ENCODE results near the gene DDX21. TPM values are rescaled to one million over a fixed set of nuclear protein-coding genes. Genes with fewer than 3 reads are reported as not detected.

Gene DDX21
- total RNA-seq, 2 experiments from 2014 or later, result 120 to 121 TPM

- Mint-ChIP-seq H3K27ac (no peak overlapping the region), H3K9me3 (no peaks in the 10 kb centered on the region), H3K36me3 (ENCODE audit: low read depth) (peaks cover 11% of the 10 kb centered on the region), H3K4me1 (ENCODE audit: low read depth) (peaks cover 3% of the 10 kb centered on the region), H3K4me3 (no peak overlapping the region), H3K27me3 (no peaks in the 10 kb centered on the region)
- H3K27me3 ChIP-seq (ENCODE audit: control insufficient read depth in 1 of 2, insufficient read depth in 2 of 2, low read length in 2 of 2), result no peaks in the 10 kb centered on the region
- DNase-seq, result no peak
- intact Hi-C loops (cut with DNase I, micrococcal nuclease), result no loop called here
- CTCF ChIA-PET, result no interaction called here
- no peaks in the 10 kb centered on the region for H3K9me3 ChIP-seq (ENCODE audit: control insufficient read depth in 1 of 2, insufficient read depth in 1 of 2, low read length in 2 of 2)
- H3K36me3 ChIP-seq (ENCODE audit: insufficient read depth, low read length), result peaks cover 6% of the 10 kb centered on the region
- ATAC-seq (ENCODE audit: poor library complexity), result no peak
- peaks cover 5% of the 10 kb centered on the region for H3K4me1 ChIP-seq (ENCODE audit: insufficient read depth, low read length)
- no peak overlapping the region for H3K4me3 ChIP-seq (ENCODE audit: low read length)
- TF ChIP-seq CTCF (IDR thresholded peaks at IDR 0.05), result no peak
- POLR2A ChIA-PET, result no interaction called here
- no peak overlapping the region for H3K27ac ChIP-seq (ENCODE audit: low read depth in 1 of 2, low read length in 2 of 2)
These were observed 66.6 kb downstream of the DDX21 start for GRCh38 chr10:69022611-69023010.

GRCh38 chr10:69025370-69025896 is 69.5 kb downstream of the DDX21 start:
- CTCF ChIA-PET, result interaction anchor here (0.5 kb wide), 1 partner anchor 250 kb away, joined by 3 read pairs; no protein-coding TSS in a partner anchor
- POLR2A ChIA-PET, result no interaction called here

GRCh38 chr10:69033256-69033655 is 77.3 kb downstream of the DDX21 start:
- ATAC-seq (ENCODE audit: poor library complexity), result no peak

More at GRCh38 chr10:69025370-69025896, 69.5 kb downstream of the DDX21 start:
- DNase-seq (no peak), ATAC-seq (ENCODE audit: poor library complexity) (no peak)
- Histone ChIP-seq H3K4me3 (ENCODE audit: low read length) (no peak overlapping the region), H3K27me3 (ENCODE audit: control insufficient read depth in 1 of 2, insufficient read depth in 2 of 2, low read length in 2 of 2) (no peaks in the 10 kb centered on the region), H3K27ac (ENCODE audit: low read depth in 1 of 2, low read length in 2 of 2) (no peak overlapping the region), H3K4me1 (ENCODE audit: insufficient read depth, low read length) (peaks cover 5% of the 10 kb centered on the region), H3K9me3 (ENCODE audit: control insufficient read depth in 1 of 2, insufficient read depth in 1 of 2, low read length in 2 of 2) (no peaks in the 10 kb centered on the region), H3K36me3 (ENCODE audit: insufficient read depth, low read length) (no peaks in the 10 kb centered on the region)
- H3K4me1 Mint-ChIP-seq (ENCODE audit: low read depth), result peaks cover 7% of the 10 kb centered on the region
- TF ChIP-seq CTCF (IDR thresholded peaks at IDR 0.05), result no peak
- no peak overlapping the region for H3K27ac Mint-ChIP-seq
- no peak overlapping the region for H3K4me3 Mint-ChIP-seq
- H3K9me3 Mint-ChIP-seq, result no peaks in the 10 kb centered on the region
- H3K36me3 Mint-ChIP-seq (ENCODE audit: low read depth), result no peaks in the 10 kb centered on the region
- intact Hi-C loops (cut with DNase I, micrococcal nuclease), result no loop called here
- H3K27me3 Mint-ChIP-seq, result no peaks in the 10 kb centered on the region

More at GRCh38 chr10:69033256-69033655, 77.3 kb downstream of the DDX21 start:
- Mint-ChIP-seq H3K9me3 (no peaks in the 10 kb centered on the region), H3K36me3 (ENCODE audit: low read depth) (no peaks in the 10 kb centered on the region), H3K4me3 (no peak overlapping the region), H3K4me1 (ENCODE audit: low read depth) (no peaks in the 10 kb centered on the region), H3K27ac (no peak overlapping the region), H3K27me3 (no peaks in the 10 kb centered on the region)
- Histone ChIP-seq H3K36me3 (ENCODE audit: insufficient read depth, low read length) (no peaks in the 10 kb centered on the region), H3K4me1 (ENCODE audit: insufficient read depth, low read length) (no peaks in the 10 kb centered on the region), H3K27me3 (ENCODE audit: control insufficient read depth in 1 of 2, insufficient read depth in 2 of 2, low read length in 2 of 2) (no peaks in the 10 kb centered on the region), H3K9me3 (ENCODE audit: control insufficient read depth in 1 of 2, insufficient read depth in 1 of 2, low read length in 2 of 2) (no peaks in the 10 kb centered on the region), H3K27ac (ENCODE audit: low read depth in 1 of 2, low read length in 2 of 2) (no peak overlapping the region), H3K4me3 (ENCODE audit: low read length) (no peak overlapping the region)
- DNase-seq, result no peak
- ChIA-PET CTCF (no interaction called here), POLR2A (no interaction called here)
- TF ChIP-seq CTCF (IDR thresholded peaks at IDR 0.05), result no peak
- intact Hi-C loops (cut with DNase I, micrococcal nuclease), result no loop called here

Other genes starting within 250 kb of the DDX21 start
- 10 to 100 TPM; 68.9 to 82.2 TPM for gene CCAR1, start 234.9 kb upstream of the DDX21 start, total RNA-seq
- gene STOX1, start 128.6 kb upstream of the DDX21 start, total RNA-seq, result under 1 TPM; 0.25 to 0.41 TPM
- 10 to 100 TPM; 46.8 to 47.5 TPM for gene DDX50, start 54.9 kb upstream of the DDX21 start, total RNA-seq
- 1 to 10 TPM; 4.2 TPM for gene KIFBP, start 32.6 kb downstream of the DDX21 start, total RNA-seq
- gene SRGN, start 131.9 kb downstream of the DDX21 start, total RNA-seq, result 100 to 1,000 TPM; 342 to 353 TPM
- 10 to 100 TPM; 32.8 to 33.0 TPM for gene VPS26A, start 168.0 kb downstream of the DDX21 start, total RNA-seq
- 10 to 100 TPM; 78.1 to 78.7 TPM for gene SUPV3L1, start 224.1 kb downstream of the DDX21 start, total RNA-seq